HL-60 (cell line): ENCODE data around the gene PROM2.

Source experiments
- CTCF ChIP-seq: IDR thresholded peaks from one replicate; pipeline ENCODE4 v1.5.1; 2011; ENCODE audit warnings: low read length, control low read depth, inconsistent platforms; ENCODE audit not compliant: insufficient read depth
- POLR2AphosphoS5 ChIP-seq: IDR thresholded peaks from 2 replicates; pipeline ENCODE4 v1.6.1; 2012; ENCODE audit warnings: low read depth

- no peak for TF ChIP-seq POLR2AphosphoS5
- TF ChIP-seq CTCF = no peak
These were observed 44.4 kb downstream of the PROM2 start for GRCh38 chr2:95318431-95319220.
